NCI-H2227 (cell line): ENCODE measurements around the gene CCDC106.

ENCODE experiments used
- DNase-seq: peaks from one replicate; lab custom pipeline; 2025; ENCODE audit not compliant: unreplicated experiment; lab: John Stamatoyannopoulos, UW

The CCDC106 gene

DNA sequence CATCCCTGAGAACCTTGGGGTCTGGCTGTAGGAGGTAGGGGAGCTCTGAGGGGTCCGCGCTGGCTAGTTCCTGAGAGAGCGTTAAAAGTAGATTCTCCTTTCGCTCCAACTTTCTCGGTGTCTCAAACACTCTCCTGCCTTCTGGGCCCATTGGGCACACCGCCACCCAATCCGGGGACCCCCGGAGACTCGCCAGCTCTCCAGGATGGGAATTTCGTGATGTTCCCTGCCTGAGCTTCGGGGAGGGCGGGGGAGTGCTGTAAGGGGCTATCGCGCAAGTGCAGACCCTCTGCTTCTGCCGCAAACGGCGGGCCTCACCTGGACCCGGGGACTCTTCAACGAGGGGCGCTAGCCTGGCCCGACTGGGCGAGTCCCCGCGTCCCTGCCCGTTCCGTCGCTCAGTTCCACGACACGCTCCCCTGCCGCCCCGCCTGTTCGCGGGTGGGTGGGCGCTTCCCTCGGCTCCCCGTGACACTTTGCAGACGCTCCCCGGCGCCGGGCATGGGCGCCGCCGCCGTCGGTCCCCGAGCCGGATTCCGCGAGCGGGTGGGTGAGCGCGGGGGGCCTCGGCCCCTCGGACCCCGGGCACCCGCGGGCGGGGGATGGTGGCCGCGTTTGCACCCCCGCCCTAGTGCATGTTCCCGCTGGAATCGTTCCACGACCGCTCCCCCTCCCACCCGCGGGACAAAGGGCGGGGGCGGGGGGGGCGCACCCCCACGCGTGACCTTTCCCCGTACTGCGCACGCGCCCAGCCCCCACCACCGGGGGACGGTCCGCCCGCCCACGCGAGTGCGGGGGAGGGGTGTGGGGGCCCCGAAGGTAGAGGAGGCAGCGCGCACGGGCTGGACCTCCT is at the start of gene CCDC106:
Gene CCDC106, plus strand, starts transcription at position 481 of the 853 bp plus-strand sequence. CDS start 835 bp downstream, outside the sequence.
- peak; percentile 94 for DNase-seq

GRCh38 chr19:55598719-55599467 is 49.1 kb upstream of the CCDC106 start:
- peak; percentile 98 for DNase-seq

- DNase-seq = peak; percentile 100
Measured at GRCh38 chr19:55599468-55599841, 48.6 kb upstream of the CCDC106 start, which contains the start of gene FIZ1. FIZ1 (minus strand) TSS chr19:55599517; CDS start chr19:55597865, 1,652 bp downstream.

- peak; percentile 100 for DNase-seq
Measured at GRCh38 chr19:55599842-55600661, 48.0 kb upstream of the CCDC106 start, which contains the start of gene ZNF524. ZNF524 (plus strand) TSS chr19:55600288; CDS start chr19:55602113, 1,825 bp downstream.

- no peak for DNase-seq
Measured at GRCh38 chr19:55600662-55601028, 47.4 kb upstream of the CCDC106 start.

GRCh38 chr19:55601084-55601483 is 46.9 kb upstream of the CCDC106 start:
- DNase-seq = peak; percentile 64

DNA sequence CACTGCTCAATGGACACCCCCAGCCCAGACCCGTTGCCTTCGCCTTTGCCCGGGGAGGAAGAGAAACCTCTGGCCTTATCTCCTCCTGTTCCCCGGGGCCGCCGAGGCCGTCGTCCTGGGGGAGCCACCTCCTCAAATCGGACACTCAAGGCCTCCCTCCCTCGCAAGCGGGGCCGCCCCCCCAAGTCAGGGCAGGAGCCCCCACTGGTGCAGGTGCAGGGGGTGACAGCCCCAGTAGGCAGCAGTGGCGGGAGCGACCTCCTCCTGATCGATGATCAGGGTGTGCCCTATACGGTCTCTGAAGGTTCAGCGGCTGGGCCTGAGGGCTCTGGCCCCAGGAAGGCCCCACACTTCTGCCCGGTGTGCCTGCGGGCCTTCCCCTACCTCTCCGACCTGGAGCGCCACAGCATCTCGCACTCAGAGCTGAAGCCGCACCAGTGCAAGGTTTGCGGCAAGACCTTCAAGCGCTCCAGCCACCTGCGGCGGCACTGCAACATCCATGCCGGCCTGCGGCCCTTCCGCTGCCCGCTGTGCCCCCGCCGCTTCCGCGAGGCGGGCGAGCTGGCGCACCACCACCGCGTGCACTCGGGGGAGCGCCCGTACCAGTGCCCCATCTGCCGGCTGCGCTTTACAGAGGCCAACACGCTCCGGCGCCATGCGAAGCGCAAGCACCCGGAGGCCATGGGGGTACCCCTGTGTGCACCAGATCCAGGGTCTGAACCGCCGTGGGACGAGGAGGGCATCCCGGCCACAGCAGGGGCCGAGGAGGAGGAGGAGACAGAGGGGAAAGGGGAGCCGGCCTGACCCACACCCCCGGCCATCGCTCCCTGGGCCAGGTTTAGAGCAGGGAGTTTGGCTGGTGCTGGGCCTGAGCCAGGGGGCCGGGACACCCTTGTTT is 45.7 kb upstream of the CCDC106 start:
- no peak for DNase-seq

GRCh38 chr19:55603115-55603514 is 44.9 kb upstream of the CCDC106 start:
- no peak for DNase-seq

DNA sequence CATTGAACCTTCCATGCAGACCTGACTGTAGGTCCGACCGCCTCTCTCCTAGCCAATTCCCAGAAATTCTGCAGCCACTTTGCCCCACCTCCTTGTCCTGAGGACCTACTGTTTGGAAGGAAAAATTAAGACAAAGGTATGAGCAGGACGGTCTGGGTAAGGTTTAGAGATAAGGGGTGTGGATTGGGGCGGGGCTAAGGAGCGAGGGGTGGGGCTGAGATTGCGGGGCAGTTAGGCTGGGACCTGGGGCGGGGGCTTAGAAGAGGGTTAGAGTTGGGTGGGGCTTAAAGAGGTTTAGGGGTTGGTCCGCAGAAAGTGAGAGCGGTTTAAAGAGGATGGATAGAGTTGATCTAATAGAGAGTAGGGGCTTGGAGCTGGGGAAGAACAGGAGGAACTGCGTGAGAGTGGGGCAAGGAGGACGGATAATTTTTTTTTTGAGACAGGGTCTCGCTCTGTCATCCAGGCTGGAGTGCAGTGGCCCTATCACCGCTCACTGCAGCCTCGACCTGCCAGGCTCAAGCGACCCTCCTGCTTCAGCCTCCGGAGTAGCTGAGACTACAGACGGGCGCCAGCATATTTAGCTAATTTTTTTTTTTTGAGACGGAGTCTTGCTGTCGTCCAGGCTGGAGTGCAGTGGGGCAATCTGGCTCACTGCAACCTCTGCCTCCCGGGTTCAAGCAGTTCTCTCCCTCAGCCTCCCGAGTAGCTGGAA is 44.3 kb upstream of the CCDC106 start:
- DNase-seq = no peak

DNA sequence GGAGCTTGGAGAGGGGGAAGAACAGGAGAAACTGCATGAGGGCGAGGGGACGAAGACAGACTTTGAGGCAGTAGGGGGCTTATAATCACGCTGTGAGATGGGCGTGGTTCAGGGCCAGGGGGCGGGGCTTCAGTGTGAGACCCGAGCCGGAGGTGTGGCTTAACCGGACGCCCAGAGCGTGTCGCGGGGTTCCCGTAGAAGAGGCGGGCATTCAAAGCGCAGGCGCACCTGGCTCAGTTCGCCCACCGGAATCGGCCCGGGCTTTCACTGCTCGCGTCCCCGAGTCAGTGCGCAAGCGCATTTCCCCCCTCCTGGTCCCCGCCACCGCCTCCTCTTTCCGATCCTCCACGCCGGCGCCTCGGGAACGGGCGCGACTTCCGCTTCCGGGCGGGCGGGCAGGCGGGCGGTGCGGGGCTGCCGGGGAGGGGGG is 42.8 kb upstream of the CCDC106 start:
- peak; percentile 100 for DNase-seq

DNA sequence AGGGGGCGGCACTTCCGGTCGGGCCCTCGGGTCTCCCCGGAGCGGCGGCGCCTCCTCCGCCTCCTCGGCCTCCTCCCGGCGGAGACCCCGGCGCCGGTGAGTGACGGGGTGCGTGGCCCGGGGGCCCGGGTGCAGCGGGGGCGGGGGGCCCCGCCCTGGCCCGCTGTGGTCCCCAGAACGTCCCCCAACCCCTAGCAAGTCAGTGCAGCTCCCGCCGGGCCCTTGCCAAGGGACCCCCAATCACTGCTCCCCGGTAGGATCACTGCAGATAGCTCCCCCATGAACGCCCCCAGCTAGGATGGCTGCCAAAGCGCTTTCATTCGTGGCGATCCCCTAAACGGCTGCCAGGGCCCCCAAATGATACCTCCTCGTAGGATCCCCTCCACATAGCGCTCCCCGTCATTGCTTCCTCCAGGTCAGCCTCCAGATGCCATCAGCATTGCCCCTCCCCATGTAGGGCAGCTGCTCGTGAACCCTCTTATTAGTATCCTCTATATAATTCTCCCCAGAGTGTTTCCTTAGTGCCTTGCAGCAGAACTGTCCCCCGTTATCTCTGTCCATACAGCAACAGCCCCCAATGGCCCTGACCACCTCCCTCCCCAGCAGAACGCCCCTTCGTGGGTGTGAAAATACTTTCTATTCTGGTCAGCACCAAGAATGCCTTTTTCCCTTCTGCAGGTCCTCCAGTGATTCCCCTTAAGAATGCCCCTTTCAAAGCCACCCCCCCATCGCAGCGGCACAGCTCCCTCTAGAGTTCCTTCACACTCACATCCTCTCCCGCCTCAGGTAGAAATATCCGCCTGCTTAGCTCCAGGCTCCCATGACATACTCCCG is 42.2 kb upstream of the CCDC106 start, which contains the start of gene ZNF865:
Gene ZNF865, plus strand, starts transcription at position 11 of the 834 bp plus-strand sequence. CDS start 7,972 bp downstream, outside the sequence.
- peak; percentile 94 for DNase-seq

DNA sequence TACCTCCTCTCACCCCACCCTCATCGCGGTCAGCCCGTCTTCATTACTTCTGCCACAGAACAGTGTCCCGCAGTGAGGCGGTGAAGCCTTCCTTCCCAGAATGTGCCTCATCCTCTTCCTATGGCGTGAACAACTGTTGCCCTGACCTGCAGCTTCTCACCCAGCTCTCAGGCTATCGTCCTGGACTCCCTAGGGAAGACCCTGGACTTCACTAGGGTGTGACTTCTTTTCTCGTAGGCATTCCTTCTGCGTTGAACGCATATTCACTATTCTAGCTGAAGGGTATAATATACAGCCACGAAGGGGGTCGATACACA is 41.6 kb upstream of the CCDC106 start:
- DNase-seq = no peak

- no peak for DNase-seq
Measured at GRCh38 chr19:55606817-55607216, 41.2 kb upstream of the CCDC106 start.

DNA sequence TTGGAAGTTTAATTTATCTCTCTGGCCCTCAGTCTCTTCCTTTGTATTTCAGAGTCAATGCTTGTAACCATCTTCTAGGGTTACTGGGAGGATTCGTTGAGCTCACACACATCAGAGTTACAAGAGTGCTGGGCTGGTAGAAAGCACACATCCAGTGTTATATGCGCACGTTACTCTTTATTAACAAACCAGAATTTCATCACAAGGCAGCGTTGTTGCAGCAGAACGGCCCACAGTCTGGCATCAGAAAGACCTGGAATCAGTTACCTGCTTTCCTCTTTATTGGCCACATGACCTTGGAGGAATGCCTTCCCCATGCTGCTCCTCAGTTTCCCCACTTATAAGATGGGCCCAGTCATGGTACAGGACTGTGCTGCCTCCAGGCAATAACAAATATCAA is 38.7 kb upstream of the CCDC106 start:
- no peak for DNase-seq

DNA sequence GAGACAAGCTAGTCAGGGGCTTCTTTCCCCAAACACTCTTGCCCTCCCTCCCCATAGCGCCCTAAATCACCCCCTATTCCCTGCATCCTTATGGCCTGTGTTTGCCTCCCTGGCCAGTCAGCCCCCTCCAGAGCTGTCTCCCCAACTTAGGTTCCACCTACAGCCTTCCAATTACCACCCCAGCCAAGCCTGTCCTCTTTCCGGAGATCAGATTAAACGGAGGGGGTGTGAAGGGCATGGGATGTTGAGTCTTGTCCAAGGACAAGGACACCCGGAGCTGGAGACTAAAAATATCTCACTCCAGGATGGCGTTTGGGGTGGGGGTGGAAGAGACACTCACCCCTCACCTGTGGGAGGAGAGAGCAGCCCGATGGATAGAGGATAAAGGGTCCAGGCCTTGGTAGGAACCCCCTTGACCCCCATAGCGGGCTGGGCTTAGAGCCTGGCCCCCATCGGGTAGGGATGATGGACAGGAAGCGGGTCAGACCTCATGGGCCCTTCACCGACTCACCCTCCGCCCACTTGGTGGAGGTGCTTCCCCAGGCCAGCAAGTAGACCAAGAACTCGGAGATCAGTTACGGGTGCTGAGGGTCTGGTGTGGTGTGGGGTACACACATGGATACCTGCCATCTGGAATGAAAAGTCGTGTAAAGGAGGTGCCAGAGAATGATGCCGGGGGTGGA is 36.6 kb upstream of the CCDC106 start:
- DNase-seq = no peak

- no peak for DNase-seq
Measured at GRCh38 chr19:55611983-55612645, 35.9 kb upstream of the CCDC106 start.

GRCh38 chr19:55613396-55613795 is 34.6 kb upstream of the CCDC106 start:
- no peak for DNase-seq
